Measurements from ENCODE around the gene BYSL. TPM values are rescaled to one million over a fixed set of nuclear protein-coding genes. Genes with fewer than 3 reads are reported as not detected.

Gene BYSL
- total RNA-seq, 1 experiment from 2014 or later, result 50.8 TPM

- H3K27ac Mint-ChIP-seq, result no peak overlapping the region
- no peaks in the 10 kb centered on the region for H3K27me3 Mint-ChIP-seq (ENCODE audit: low read depth)
- CTCF ChIA-PET, result interaction anchor here (1.5 kb wide), 1 partner anchor 49 kb away, joined by 4 read pairs; the partner anchor contains the start of genes BYSL and MED20
- H3K4me3 Mint-ChIP-seq, result no peak overlapping the region
- TF ChIP-seq, protein P1, sequence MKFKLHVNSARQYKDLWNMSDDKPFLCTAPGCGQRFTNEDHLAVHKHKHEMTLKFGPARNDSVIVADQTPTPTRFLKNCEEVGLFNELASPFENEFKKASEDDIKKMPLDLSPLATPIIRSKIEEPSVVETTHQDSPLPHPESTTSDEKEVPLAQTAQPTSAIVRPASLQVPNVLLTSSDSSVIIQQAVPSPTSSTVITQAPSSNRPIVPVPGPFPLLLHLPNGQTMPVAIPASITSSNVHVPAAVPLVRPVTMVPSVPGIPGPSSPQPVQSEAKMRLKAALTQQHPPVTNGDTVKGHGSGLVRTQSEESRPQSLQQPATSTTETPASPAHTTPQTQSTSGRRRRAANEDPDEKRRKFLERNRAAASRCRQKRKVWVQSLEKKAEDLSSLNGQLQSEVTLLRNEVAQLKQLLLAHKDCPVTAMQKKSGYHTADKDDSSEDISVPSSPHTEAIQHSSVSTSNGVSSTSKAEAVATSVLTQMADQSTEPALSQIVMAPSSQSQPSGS (CRISPR knock-in tag; IDR thresholded peaks at IDR 0.05; ENCODE audit: borderline replicate concordance, low read depth), result no peak
- TF ChIP-seq MXD4 (CRISPR knock-in tag; IDR thresholded peaks at IDR 0.05; ENCODE audit: borderline replicate concordance) (no peak), JUN (CRISPR knock-in tag; IDR thresholded peaks at IDR 0.05) (no peak), ELF4 (CRISPR knock-in tag; IDR thresholded peaks at IDR 0.05; ENCODE audit: low read depth) (no peak), NR2C2 (CRISPR knock-in tag; IDR thresholded peaks at IDR 0.05) (no peak), E2F4 (CRISPR knock-in tag; IDR thresholded peaks at IDR 0.05; ENCODE audit: borderline replicate concordance, low read depth) (no peak)
- TF ChIP-seq, protein P2, sequence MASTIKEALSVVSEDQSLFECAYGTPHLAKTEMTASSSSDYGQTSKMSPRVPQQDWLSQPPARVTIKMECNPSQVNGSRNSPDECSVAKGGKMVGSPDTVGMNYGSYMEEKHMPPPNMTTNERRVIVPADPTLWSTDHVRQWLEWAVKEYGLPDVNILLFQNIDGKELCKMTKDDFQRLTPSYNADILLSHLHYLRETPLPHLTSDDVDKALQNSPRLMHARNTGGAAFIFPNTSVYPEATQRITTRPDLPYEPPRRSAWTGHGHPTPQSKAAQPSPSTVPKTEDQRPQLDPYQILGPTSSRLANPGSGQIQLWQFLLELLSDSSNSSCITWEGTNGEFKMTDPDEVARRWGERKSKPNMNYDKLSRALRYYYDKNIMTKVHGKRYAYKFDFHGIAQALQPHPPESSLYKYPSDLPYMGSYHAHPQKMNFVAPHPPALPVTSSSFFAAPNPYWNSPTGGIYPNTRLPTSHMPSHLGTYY (CRISPR knock-in tag; IDR thresholded peaks at IDR 0.05), result no peak
- H3K4me1 Mint-ChIP-seq, result 0 out of 2 replicates have a peak, but pooled peaks cover 6% of the 10 kb centered on the region
- no peak for DNase-seq (ENCODE audit: low spot score)
- POLR2A ChIA-PET, result interaction anchor here (0.7 kb wide), 1 partner anchor 131 kb away, joined by 3 read pairs; no protein-coding TSS in a partner anchor
- no peak for ATAC-seq
- peaks cover 3% of the 10 kb centered on the region; the same call in 1 of the 2 replicates for H3K36me3 Mint-ChIP-seq
- H3K9me3 Mint-ChIP-seq, result no peaks in the 10 kb centered on the region
These were observed 49.2 kb upstream of the BYSL start for GRCh38 chr6:41872147-41872546.

- Mint-ChIP-seq H3K4me3 (no peak overlapping the region), H3K4me1 (0 out of 2 replicates have a peak, but pooled peaks cover 11% of the 10 kb centered on the region), H3K27ac (no peak overlapping the region), H3K27me3 (ENCODE audit: low read depth) (no peaks in the 10 kb centered on the region), H3K36me3 (no peaks in the 10 kb centered on the region; the same call in 1 of the 2 replicates), H3K9me3 (no peaks in the 10 kb centered on the region)
- CTCF ChIA-PET, result interaction anchor here (1.0 kb wide), 1 partner anchor 46 kb away, joined by 3 read pairs; the partner anchor contains the start of gene MED20
- POLR2A ChIA-PET, result interaction anchor here (0.6 kb wide), 1 partner anchor 47 kb away, joined by 3 read pairs; no protein-coding TSS in a partner anchor
- DNase-seq (ENCODE audit: low spot score), result no peak
- no peak for TF ChIP-seq ESRRA (CRISPR knock-in tag; IDR thresholded peaks at IDR 0.05; ENCODE audit: borderline replicate concordance)
- TF ChIP-seq NFATC4 (CRISPR knock-in tag; IDR thresholded peaks at IDR 0.05), result no peak
- no peak for TF ChIP-seq OVOL2 (CRISPR knock-in tag; IDR thresholded peaks at IDR 0.05; ENCODE audit: borderline replicate concordance)
- no peak for TF ChIP-seq ELF4 (CRISPR knock-in tag; IDR thresholded peaks at IDR 0.05; ENCODE audit: low read depth)
- no peak for TF ChIP-seq TEAD4 (CRISPR knock-in tag; IDR thresholded peaks at IDR 0.05)
- no peak for TF ChIP-seq ZNF416 (CRISPR knock-in tag; IDR thresholded peaks at IDR 0.05)
- no peak for TF ChIP-seq SMAD3 (CRISPR knock-in tag; IDR thresholded peaks at IDR 0.05; ENCODE audit: borderline replicate concordance)
- no peak for TF ChIP-seq NR3C1 (CRISPR knock-in tag; conservative IDR thresholded peaks at IDR 0.05; ENCODE audit: low read depth)
- no peak for TF ChIP-seq ZNF317 (CRISPR knock-in tag; IDR thresholded peaks at IDR 0.05; ENCODE audit: borderline replicate concordance, low read depth)
- TF ChIP-seq GRHL2 (CRISPR knock-in tag; IDR thresholded peaks at IDR 0.05; ENCODE audit: insufficient replicate concordance, severe bottlenecking), result no peak
- no peak for TF ChIP-seq MAX (CRISPR knock-in tag; IDR thresholded peaks at IDR 0.05)
- TF ChIP-seq IRF2 (CRISPR knock-in tag; IDR thresholded peaks at IDR 0.05; ENCODE audit: borderline replicate concordance, low read depth), result no peak
- TF ChIP-seq ZNF512 (CRISPR knock-in tag; IDR thresholded peaks at IDR 0.05; ENCODE audit: borderline replicate concordance), result no peak
- TF ChIP-seq ZNF423 (CRISPR knock-in tag; IDR thresholded peaks at IDR 0.05), result no peak
- no peak for TF ChIP-seq E2F5 (CRISPR knock-in tag; IDR thresholded peaks at IDR 0.05)
- TF ChIP-seq RORB (CRISPR knock-in tag; IDR thresholded peaks at IDR 0.05), result no peak
- TF ChIP-seq, protein P3, sequence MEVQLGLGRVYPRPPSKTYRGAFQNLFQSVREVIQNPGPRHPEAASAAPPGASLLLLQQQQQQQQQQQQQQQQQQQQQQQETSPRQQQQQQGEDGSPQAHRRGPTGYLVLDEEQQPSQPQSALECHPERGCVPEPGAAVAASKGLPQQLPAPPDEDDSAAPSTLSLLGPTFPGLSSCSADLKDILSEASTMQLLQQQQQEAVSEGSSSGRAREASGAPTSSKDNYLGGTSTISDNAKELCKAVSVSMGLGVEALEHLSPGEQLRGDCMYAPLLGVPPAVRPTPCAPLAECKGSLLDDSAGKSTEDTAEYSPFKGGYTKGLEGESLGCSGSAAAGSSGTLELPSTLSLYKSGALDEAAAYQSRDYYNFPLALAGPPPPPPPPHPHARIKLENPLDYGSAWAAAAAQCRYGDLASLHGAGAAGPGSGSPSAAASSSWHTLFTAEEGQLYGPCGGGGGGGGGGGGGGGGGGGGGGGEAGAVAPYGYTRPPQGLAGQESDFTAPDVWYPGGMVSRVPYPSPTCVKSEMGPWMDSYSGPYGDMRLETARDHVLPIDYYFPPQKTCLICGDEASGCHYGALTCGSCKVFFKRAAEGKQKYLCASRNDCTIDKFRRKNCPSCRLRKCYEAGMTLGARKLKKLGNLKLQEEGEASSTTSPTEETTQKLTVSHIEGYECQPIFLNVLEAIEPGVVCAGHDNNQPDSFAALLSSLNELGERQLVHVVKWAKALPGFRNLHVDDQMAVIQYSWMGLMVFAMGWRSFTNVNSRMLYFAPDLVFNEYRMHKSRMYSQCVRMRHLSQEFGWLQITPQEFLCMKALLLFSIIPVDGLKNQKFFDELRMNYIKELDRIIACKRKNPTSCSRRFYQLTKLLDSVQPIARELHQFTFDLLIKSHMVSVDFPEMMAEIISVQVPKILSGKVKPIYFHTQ (CRISPR knock-in tag; IDR thresholded peaks at IDR 0.05), result no peak
- no peak for ATAC-seq
These were observed 46.6 kb upstream of the BYSL start for GRCh38 chr6:41874741-41875140.
